ENCODE measurements around the gene CCDC141.

The CCDC141 gene

GRCh38 chr2:178912416-178913048 lies 137.4 kb downstream of the CCDC141 start:
- no peak for DNase-seq (ENCODE audit: low spot score)

DNA sequence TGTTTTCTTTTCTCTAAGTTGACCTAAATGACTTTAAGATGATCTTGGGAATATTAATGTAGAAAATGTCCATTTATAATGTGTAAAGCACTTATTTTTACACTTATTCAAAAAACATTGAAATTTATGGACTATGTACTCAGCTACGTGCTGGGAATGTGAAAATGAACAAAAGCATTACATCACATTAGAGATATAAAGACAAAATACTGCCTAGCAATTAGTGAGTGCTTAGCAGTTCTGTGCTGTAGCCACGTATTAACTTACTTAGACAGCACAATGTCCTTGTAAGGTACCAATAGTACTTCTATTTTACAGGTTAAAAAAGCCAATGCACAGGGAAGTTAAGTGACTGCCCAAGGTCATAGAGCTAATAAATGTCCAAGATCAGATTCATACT lies 138.9 kb downstream of the CCDC141 start:
- DNase-seq (ENCODE audit: low spot score), result no peak

- no peak for DNase-seq (ENCODE audit: low spot score)
These were observed 139.9 kb downstream of the CCDC141 start for GRCh38 chr2:178910005-178910404.

DNA sequence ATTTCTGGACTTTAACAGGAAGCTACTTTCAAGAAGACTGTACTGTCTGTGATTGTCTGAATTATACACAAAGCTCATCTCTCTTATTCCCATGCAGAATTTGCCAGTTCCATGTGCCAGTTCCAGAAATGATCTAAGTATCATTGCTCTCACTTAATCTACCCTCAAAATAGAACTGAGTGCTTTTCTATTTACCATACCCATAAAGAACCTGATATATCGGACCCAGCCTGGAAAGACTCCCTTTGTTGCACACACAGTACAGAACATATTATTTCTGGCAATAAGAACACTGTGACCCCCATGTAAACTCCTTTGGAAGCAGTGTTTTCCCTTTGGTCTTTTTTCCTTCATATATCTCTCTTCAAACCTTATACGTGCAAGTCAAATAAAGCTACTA lies 140.4 kb downstream of the CCDC141 start:
- no peak for DNase-seq (ENCODE audit: low spot score)

GRCh38 chr2:178908810-178909209 lies 141.1 kb downstream of the CCDC141 start:
- DNase-seq (ENCODE audit: low spot score), result no peak

DNA sequence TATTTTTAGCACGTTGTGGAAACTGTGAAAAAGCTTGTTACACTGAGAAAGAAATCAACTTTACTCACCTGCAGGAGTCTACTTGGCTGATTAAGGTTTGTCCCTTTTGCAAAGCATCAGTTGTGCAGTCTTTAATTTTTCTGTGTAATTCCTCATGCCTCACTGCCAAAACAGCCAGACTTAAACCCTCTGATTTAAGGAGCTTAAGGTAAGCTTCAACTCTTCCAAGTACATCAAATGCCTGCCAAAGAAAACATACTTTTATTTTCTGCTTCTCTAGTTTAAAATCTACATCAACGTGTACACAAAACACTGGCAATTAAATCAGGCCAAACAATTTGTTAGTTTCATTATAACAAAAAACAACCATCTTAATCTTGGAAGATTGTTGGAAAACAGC lies 144.7 kb downstream of the CCDC141 start:
- DNase-seq (ENCODE audit: low spot score), result no peak

DNA sequence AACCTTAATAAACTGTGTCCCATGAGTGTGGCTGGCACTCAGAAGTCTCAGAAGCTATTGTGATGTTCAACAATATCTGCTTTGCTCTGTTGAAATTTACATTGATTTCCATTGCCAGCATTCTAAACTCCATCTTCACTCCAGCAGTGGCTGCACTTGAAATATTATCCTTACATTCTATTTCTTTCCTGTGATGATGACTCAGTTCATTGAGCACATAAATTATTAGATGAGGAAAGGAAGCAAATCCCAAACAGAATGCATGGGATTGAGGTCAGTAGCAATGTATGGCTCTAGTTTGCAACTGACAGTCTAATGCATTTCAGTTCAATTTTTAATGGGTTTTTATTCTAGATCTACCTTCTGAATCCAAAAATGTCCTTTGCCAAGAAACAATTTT lies 150.3 kb downstream of the CCDC141 start:
- DNase-seq (ENCODE audit: low spot score), result no peak

DNA sequence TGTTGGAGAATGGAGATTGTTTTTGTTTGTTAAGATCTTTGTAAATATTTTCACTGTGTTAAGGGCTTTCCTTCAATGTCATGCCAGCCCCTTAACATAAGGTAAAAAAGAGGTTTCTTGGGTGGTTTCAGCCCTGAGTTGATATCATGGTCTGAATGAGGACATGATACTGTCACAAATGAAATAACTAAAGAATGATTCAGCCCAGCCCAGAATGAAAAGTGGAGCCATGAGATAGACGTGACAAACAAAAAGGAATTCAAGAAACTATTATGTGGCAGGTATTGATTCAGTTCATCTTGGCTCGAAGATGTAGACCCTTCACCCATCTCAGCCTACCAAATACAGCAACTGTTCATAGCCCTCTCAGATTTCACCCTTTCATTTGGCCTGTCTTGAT lies 154.1 kb downstream of the CCDC141 start:
- no peak for DNase-seq (ENCODE audit: low spot score)

DNA sequence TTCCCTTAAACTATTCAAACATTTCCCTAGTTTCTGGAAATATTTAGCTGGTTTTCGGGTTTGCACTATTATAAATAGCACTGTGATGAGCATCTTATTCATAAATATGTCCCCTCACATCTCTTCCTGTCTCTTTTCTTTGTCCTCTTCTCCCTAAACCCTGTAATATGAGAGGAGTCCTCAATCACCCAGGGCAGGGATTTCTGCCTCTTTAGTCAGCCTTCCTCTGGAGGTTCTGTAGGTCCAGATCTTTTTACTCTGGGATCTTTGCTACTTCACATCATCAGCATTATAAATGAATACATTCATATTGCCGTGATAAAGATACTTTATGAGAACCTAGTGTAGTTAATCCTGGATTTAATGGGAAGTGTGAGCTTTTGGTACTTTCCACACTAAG lies 154.8 kb downstream of the CCDC141 start:
- no peak for DNase-seq (ENCODE audit: low spot score)

DNA sequence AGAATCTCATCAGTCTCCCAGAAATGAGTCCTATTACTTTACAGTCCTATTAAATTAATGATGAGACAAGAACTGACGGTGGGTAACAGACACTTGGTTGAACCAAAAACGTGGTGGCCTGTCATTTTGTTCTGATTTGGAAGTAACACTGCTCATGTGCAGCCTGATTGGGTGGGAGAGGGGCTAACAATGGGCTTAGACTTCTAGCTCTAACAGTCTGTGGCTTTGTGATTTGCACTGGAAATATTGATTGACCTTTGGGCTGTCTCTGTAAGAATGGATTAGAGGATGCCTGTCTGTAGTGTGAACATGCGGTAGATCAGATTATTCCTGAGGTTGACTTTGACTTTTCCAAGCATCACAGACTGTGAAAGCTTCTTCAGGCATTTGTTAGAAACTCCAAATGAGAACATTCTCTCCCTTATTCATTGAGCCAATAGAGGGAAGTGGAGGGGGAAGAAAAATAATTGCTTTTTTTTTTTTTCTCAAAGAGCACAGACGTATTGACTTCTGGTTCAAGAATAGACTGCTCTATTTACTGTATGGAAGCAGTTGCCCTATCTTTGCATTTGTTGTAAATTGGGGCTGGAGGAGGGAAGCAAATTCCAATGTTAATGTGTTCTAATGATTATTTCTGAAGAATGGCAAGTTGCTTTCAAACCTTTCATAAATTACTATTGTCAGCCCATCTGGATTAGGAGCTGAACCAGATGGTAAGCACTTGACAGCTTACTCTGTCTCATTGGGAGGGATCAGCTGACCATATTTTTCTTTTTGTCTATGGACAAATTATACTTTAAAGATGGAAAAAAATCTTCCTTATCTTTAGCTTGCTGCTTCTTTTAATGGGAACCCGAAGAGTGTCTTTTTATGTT lies 156.9 kb downstream of the CCDC141 start:
- DNase-seq (ENCODE audit: low spot score), result no peak

- no peak for DNase-seq (ENCODE audit: low spot score)
These were observed 157.9 kb downstream of the CCDC141 start for GRCh38 chr2:178891959-178892485.

- peak; percentile 38 for DNase-seq (ENCODE audit: low spot score)
These were observed 158.5 kb downstream of the CCDC141 start for GRCh38 chr2:178891265-178891958.

- DNase-seq (ENCODE audit: low spot score), result no peak
These were observed 163.9 kb downstream of the CCDC141 start for GRCh38 chr2:178886006-178886405.

- no peak for DNase-seq (ENCODE audit: low spot score)
These were observed 165.5 kb downstream of the CCDC141 start for GRCh38 chr2:178884440-178884839.

GRCh38 chr2:178882666-178883440 lies 167.1 kb downstream of the CCDC141 start:
- no peak for DNase-seq (ENCODE audit: low spot score)

GRCh38 chr2:178881075-178881474 lies 168.9 kb downstream of the CCDC141 start:
- DNase-seq (ENCODE audit: low spot score), result no peak

DNA sequence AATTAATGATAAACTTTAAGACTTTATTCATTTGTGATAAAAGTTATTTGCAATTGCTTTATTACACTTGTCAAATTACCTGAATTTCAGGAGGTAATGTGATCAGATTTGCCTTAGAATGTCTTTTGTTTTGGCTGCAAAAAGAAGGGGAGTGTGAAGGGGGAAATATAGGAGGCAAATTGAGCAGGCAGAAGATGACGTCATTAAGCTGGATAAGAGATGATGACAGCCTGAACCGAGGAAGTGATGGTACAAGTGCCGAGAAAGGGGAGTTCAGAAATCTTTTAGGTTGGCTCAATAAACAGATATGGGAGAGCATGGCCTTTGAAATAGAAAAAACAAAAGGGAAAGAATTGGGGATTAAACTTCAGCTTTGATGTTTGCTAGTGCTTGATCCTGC lies 169.7 kb downstream of the CCDC141 start:
- no peak for DNase-seq (ENCODE audit: low spot score)

DNA sequence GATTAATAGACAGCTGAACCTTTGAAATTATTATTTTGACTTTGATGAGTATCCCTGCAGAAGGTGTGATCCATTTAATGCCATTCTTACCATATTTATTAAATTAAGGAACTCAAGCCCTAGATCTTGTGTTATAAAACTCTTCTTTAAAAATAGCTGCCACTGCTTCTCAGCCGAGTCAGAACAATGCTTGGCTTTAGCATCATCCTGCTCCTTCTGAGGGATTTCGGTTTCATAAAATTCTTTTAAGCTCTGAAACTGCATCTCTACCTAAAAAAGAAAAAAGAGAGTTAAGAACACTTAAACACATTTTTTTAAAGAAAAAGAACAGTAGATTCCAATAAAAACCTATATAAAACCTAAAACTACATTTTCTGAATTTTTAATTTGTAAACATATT lies 172.1 kb downstream of the CCDC141 start:
- no peak for DNase-seq (ENCODE audit: low spot score)

GRCh38 chr2:178874529-178875240 lies 175.3 kb downstream of the CCDC141 start:
- DNase-seq (ENCODE audit: low spot score), result no peak

DNA sequence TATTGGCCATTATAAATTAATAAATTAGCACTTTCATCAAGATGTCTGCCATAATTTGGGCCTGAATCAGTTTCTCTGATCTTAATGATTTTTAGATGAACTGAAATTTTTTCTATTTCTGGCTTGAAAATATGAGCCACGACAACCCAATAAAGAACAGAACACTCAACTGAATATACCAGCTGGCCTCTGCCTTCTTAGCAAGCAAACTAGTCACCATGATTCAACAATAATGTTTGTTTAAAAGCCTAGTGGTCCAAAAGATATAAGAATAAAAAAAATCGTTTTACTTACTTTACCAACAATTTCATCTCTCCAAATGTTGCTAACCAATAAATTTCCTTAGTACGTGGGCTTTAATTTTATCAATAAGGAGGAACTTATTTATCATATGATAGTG lies 176.0 kb downstream of the CCDC141 start:
- DNase-seq (ENCODE audit: low spot score), result no peak

GRCh38 chr2:178871536-178871935 lies 178.4 kb downstream of the CCDC141 start:
- DNase-seq (ENCODE audit: low spot score), result no peak

All from COLO829 (cell line).